SK-N-SH treated with all-trans-retinoic acid at 6 μM for 48 hours (cell line): ENCODE results near the gene COX7A2.

Source experiments
- ATAC-seq: fragments of 200-7000 bp; cut with Tn5 transposase; 3 replicates; pipeline ENCODE4 v1.9.1; 2020; ENCODE audit warnings: mild to moderate bottlenecking, moderate library complexity
- ARNTL ChIP-seq: fragments of 450-650 bp; formaldehyde crosslinking; IDR thresholded peaks from 2 replicates; pipeline ENCODE4 v1.5.0; 2020; ENCODE audit warnings: low read depth, mild to moderate bottlenecking, moderate library complexity, borderline replicate concordance
- CSDC2 ChIP-seq: fragments of 250-450 bp; sonication (Bioruptor Pico); IDR thresholded peaks from 2 replicates; pipeline ENCODE4 v1.5.0; 2020; ENCODE audit warnings: mild to moderate bottlenecking, moderate library complexity
- GLIS3 ChIP-seq: fragments of 250-450 bp; sonication (Bioruptor Pico); IDR thresholded peaks from 2 replicates; pipeline ENCODE4 v1.5.0; 2020; ENCODE audit warnings: mild to moderate bottlenecking, moderate library complexity
- ISL1 ChIP-seq: fragments of 250-450 bp; sonication (Bioruptor Pico); IDR thresholded peaks from 2 replicates; pipeline ENCODE4 v2.1.2; 2022; ENCODE audit warnings: mild to moderate bottlenecking, moderate library complexity
- OSR1 ChIP-seq: fragments of 250-450 bp; sonication (Bioruptor Pico); IDR thresholded peaks from 2 replicates; pipeline ENCODE4 v1.8.0; 2022; ENCODE audit warnings: moderate library complexity, mild to moderate bottlenecking, inconsistent platforms
- PPARA ChIP-seq: fragments of 250-450 bp; sonication (Bioruptor Pico); IDR thresholded peaks from 2 replicates; pipeline ENCODE4 v1.5.0; 2020; ENCODE audit warnings: mild to moderate bottlenecking, borderline replicate concordance
- RARB ChIP-seq: fragments of 250-450 bp; sonication (Bioruptor Pico); IDR thresholded peaks from 2 replicates; pipeline ENCODE4 v1.8.0; 2021; ENCODE audit warnings: mild to moderate bottlenecking, moderate library complexity
- SNAI2 ChIP-seq: fragments of 250-450 bp; sonication (Bioruptor Pico); IDR thresholded peaks from 2 replicates; pipeline ENCODE4 v1.5.0; 2020; ENCODE audit warnings: mild to moderate bottlenecking, moderate library complexity
- TOX ChIP-seq: fragments of 250-450 bp; sonication (Bioruptor Pico); IDR thresholded peaks from 2 replicates; pipeline ENCODE4 v1.8.0; 2021; ENCODE audit warnings: mild to moderate bottlenecking, moderate library complexity, borderline replicate concordance
- ZC3H10 ChIP-seq: fragments of 250-450 bp; sonication (Bioruptor Pico); IDR thresholded peaks from 2 replicates; pipeline ENCODE4 v1.5.1; 2021; ENCODE audit warnings: mild to moderate bottlenecking, moderate library complexity
- ZFP3 ChIP-seq: fragments of 250-450 bp; sonication (Bioruptor Pico); IDR thresholded peaks from 2 replicates; pipeline ENCODE4 v1.5.0; 2020; ENCODE audit warnings: mild to moderate bottlenecking, moderate library complexity
- ZFP30 ChIP-seq: fragments of 450-650 bp; formaldehyde crosslinking; IDR thresholded peaks from 2 replicates; pipeline ENCODE4 v1.5.0; 2022; ENCODE audit warnings: mild to moderate bottlenecking, moderate library complexity
- ZNF565 ChIP-seq: fragments of 450-650 bp; formaldehyde crosslinking; conservative IDR thresholded peaks from 2 replicates; pipeline ENCODE4 v1.5.0; 2020; ENCODE audit warnings: low read depth, mild to moderate bottlenecking, moderate library complexity
- ZNF70 ChIP-seq: fragments of 450-650 bp; formaldehyde crosslinking; IDR thresholded peaks from 2 replicates; pipeline ENCODE4 v1.5.0; 2020; ENCODE audit warnings: mild to moderate bottlenecking, moderate library complexity
- ZNF8 ChIP-seq: fragments of 450-650 bp; formaldehyde crosslinking; IDR thresholded peaks from 2 replicates; pipeline ENCODE4 v1.5.0; 2020; ENCODE audit warnings: mild to moderate bottlenecking, moderate library complexity
- TF ChIP-seq, protein P1 (sequence below): fragments of 250-450 bp; sonication (Bioruptor Pico); IDR thresholded peaks from 2 replicates; pipeline ENCODE4 v1.5.1; 2021; ENCODE audit warnings: mild to moderate bottlenecking, moderate library complexity
- TF ChIP-seq, protein P2 (sequence below): fragments of 250-450 bp; sonication (Bioruptor Pico); IDR thresholded peaks from 2 replicates; pipeline ENCODE4 v1.5.0; 2020; ENCODE audit warnings: mild to moderate bottlenecking, moderate library complexity
- TF ChIP-seq, protein P3 (sequence below): fragments of 250-450 bp; sonication (Bioruptor Pico); IDR thresholded peaks from 2 replicates; pipeline ENCODE4 v1.5.1; 2020; ENCODE audit warnings: low read depth, mild to moderate bottlenecking, moderate library complexity
- TF ChIP-seq, protein P4 (sequence below): fragments of 250-450 bp; sonication (Bioruptor Pico); IDR thresholded peaks from 2 replicates; pipeline ENCODE4 v1.8.0; 2020; ENCODE audit warnings: mild to moderate bottlenecking, moderate library complexity, borderline replicate concordance
- TF ChIP-seq, protein P5 (sequence below): fragments of 250-450 bp; sonication (Bioruptor Pico); IDR thresholded peaks from 2 replicates; pipeline ENCODE4 v1.8.0; 2021; ENCODE audit warnings: low read depth, mild to moderate bottlenecking, moderate library complexity, borderline replicate concordance

Gene COX7A2

DNA sequence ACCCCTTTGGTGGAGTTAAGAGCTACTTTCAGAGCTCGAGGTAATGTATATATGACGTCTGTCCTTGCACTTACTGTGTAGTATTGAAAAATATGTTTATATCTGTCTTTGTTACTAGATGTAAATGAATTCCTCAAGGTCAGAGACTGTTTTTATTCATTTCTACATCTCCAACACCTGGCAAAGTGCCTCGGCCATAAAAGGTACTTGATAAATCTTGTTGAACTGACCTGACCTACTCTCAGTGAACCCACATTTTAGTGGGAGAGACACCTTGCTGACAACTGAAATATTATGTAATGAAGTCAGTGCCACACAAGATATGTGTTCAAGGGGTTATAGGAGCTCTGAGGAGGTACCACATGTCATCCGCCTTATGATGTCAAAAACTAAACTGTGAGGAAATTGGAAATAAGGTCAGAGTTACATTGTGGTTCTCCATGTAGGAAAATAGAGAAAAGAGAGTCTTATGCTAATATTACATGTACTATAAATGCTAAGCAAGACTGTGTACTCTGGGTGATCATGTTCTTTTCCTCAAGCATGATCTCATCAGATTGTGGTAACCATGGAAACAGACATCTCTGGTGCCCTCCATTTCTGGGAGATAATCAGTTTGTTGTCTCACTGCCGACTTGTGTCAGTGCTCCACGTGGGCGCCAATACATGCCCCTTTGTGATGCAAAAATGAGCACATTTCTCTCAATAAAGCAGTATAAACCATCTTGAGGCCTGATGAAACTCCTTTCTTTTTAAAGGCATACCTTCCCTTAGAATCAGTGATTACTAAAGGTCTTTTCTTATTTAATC, 46.7 kb upstream of the COX7A2 start (continued):
- TF ChIP-seq PPARA (no peak), ZFP30 (no peak)
- TF ChIP-seq, protein P1, sequence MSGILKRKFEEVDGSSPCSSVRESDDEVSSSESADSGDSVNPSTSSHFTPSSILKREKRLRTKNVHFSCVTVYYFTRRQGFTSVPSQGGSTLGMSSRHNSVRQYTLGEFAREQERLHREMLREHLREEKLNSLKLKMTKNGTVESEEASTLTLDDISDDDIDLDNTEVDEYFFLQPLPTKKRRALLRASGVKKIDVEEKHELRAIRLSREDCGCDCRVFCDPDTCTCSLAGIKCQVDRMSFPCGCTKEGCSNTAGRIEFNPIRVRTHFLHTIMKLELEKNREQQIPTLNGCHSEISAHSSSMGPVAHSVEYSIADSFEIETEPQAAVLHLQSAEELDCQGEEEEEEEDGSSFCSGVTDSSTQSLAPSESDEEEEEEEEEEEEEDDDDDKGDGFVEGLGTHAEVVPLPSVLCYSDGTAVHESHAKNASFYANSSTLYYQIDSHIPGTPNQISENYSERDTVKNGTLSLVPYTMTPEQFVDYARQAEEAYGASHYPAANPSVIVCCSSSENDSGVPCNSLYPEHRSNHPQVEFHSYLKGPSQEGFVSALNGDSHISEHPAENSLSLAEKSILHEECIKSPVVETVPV (CRISPR knock-in tag), result no peak

DNA sequence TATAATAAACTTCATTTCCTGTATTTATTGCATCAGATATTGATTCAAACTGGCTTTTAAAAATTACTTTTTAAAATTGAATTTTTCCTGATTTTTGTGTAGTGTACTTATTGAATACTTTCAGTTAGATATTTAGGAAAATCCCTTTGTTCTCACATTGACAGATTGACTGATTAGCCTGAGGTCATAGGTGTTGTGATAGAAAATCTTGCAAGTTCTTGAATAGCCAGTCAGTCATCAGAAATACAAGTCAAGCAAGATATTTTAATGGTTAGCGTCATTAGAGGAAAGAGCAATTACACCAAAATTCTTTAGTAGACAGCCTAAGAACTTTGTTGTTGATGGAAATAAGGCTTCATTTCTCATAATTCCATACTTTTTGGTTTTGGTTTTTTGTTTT, 44.4 kb upstream of the COX7A2 start:
- no peak for TF ChIP-seq ISL1
- TF ChIP-seq, protein P2, sequence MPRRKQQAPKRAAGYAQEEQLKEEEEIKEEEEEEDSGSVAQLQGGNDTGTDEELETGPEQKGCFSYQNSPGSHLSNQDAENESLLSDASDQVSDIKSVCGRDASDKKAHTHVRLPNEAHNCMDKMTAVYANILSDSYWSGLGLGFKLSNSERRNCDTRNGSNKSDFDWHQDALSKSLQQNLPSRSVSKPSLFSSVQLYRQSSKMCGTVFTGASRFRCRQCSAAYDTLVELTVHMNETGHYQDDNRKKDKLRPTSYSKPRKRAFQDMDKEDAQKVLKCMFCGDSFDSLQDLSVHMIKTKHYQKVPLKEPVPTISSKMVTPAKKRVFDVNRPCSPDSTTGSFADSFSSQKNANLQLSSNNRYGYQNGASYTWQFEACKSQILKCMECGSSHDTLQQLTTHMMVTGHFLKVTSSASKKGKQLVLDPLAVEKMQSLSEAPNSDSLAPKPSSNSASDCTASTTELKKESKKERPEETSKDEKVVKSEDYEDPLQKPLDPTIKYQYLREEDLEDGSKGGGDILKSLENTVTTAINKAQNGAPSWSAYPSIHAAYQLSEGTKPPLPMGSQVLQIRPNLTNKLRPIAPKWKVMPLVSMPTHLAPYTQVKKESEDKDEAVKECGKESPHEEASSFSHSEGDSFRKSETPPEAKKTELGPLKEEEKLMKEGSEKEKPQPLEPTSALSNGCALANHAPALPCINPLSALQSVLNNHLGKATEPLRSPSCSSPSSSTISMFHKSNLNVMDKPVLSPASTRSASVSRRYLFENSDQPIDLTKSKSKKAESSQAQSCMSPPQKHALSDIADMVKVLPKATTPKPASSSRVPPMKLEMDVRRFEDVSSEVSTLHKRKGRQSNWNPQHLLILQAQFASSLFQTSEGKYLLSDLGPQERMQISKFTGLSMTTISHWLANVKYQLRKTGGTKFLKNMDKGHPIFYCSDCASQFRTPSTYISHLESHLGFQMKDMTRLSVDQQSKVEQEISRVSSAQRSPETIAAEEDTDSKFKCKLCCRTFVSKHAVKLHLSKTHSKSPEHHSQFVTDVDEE (CRISPR knock-in tag), result no peak
- no peak for TF ChIP-seq ZNF565 (CRISPR knock-in tag)
- TF ChIP-seq ZFP30, result no peak
- TF ChIP-seq ARNTL (CRISPR knock-in tag), result no peak
- no peak for TF ChIP-seq GLIS3 (CRISPR knock-in tag)
- TF ChIP-seq ZC3H10 (CRISPR knock-in tag), result no peak
- TF ChIP-seq PPARA, result no peak
- TF ChIP-seq, protein P3, sequence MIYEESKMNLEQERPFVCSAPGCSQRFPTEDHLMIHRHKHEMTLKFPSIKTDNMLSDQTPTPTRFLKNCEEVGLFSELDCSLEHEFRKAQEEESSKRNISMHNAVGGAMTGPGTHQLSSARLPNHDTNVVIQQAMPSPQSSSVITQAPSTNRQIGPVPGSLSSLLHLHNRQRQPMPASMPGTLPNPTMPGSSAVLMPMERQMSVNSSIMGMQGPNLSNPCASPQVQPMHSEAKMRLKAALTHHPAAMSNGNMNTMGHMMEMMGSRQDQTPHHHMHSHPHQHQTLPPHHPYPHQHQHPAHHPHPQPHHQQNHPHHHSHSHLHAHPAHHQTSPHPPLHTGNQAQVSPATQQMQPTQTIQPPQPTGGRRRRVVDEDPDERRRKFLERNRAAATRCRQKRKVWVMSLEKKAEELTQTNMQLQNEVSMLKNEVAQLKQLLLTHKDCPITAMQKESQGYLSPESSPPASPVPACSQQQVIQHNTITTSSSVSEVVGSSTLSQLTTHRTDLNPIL (CRISPR knock-in tag), result no peak
- TF ChIP-seq, protein P4, sequence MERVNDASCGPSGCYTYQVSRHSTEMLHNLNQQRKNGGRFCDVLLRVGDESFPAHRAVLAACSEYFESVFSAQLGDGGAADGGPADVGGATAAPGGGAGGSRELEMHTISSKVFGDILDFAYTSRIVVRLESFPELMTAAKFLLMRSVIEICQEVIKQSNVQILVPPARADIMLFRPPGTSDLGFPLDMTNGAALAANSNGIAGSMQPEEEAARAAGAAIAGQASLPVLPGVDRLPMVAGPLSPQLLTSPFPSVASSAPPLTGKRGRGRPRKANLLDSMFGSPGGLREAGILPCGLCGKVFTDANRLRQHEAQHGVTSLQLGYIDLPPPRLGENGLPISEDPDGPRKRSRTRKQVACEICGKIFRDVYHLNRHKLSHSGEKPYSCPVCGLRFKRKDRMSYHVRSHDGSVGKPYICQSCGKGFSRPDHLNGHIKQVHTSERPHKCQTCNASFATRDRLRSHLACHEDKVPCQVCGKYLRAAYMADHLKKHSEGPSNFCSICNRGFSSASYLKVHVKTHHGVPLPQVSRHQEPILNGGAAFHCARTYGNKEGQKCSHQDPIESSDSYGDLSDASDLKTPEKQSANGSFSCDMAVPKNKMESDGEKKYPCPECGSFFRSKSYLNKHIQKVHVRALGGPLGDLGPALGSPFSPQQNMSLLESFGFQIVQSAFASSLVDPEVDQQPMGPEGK (CRISPR knock-in tag), result no peak
- TF ChIP-seq, protein P5, sequence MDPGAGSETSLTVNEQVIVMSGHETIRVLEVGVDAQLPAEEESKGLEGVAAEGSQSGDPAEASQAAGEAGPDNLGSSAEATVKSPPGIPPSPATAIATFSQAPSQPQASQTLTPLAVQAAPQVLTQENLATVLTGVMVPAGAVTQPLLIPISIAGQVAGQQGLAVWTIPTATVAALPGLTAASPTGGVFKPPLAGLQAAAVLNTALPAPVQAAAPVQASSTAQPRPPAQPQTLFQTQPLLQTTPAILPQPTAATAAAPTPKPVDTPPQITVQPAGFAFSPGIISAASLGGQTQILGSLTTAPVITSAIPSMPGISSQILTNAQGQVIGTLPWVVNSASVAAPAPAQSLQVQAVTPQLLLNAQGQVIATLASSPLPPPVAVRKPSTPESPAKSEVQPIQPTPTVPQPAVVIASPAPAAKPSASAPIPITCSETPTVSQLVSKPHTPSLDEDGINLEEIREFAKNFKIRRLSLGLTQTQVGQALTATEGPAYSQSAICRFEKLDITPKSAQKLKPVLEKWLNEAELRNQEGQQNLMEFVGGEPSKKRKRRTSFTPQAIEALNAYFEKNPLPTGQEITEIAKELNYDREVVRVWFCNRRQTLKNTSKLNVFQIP, result no peak
- no peak for TF ChIP-seq ZFP3
- no peak for TF ChIP-seq RARB (CRISPR knock-in tag)
- no peak for TF ChIP-seq ZNF8
- no peak for TF ChIP-seq ZNF70 (CRISPR knock-in tag)
- TF ChIP-seq, protein P1 (CRISPR knock-in tag), result no peak
- no peak for TF ChIP-seq TOX (CRISPR knock-in tag)
- no peak for ATAC-seq

DNA sequence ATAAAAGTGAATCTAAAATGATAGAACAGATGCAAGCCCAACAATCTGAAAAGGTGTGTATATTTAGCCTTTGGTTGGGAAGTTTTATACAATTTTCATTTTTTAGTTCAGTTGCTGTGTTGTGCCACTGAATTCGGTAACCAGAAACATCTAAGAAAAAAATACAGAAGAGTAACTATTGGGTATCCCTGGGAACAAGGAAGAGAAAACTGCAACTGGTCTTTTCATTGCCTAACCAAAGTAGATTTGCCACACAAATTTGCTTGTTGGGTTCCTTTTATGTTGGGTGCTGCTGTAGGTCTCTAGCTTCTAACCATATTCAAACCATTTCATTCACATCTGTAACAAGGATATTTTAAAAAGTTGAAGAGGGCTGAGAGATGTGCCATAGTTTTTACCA, 43.8 kb upstream of the COX7A2 start:
- no peak for ATAC-seq
- TF ChIP-seq, protein P3 (CRISPR knock-in tag), result no peak
- no peak for TF ChIP-seq CSDC2 (CRISPR knock-in tag)
- TF ChIP-seq OSR1 (CRISPR knock-in tag), result no peak
- no peak for TF ChIP-seq PPARA
- no peak for TF ChIP-seq SNAI2
- TF ChIP-seq, protein P5, result no peak
- no peak for TF ChIP-seq ZNF70 (CRISPR knock-in tag)
- no peak for TF ChIP-seq ZNF565 (CRISPR knock-in tag)
- TF ChIP-seq, protein P2 (CRISPR knock-in tag), result no peak
- no peak for TF ChIP-seq TOX (CRISPR knock-in tag)
